ENCODE data around the gene TMEM200C. TPM values are rescaled to one million over a fixed set of nuclear protein-coding genes. Genes with fewer than 3 reads are reported as not detected.

The TMEM200C gene
- total RNA-seq, 2 experiments from 2014 or later: not detected

DNA sequence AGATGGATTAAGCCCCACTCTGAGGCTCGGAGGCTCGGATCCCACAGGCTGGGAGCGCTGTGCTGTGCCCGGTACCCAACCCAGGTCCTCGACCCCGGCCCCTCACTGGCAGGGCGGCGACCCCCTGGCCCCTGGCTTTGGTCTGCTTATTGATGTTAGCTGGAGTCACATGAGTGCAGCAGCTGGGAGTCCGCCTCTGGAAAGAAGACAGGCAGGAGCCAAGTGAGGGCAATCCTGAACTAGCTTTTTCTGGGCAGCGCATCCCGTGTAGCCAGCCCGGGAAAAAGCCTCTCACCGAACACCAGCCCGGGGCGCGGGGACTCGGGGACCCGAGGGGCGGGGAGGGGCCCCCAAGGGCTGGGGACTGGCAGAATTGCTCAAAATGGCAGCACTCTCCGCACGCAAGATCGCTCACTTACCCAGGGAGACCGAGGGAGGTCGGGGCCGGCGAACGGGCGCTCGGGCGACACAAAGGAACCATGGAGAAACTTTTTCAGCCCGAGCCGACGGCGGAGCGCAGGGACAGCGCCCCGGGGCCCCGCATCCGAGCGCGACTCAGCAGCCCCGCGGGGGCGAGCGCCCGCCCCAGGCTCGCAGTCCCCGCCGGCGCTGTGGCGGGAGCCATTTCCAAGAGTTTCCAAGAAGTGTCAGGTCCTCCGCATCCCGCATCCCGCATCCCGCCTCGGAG is 567 bp downstream of the TMEM200C start:
- H3K4me3 ChIP-seq (ENCODE audit: low read depth, low read length, poor library complexity, severe bottlenecking): no peak overlapping the region
- no peaks in the 10 kb centered on the region for H3K9me2 ChIP-seq (ENCODE audit: insufficient read depth, low read length)
- BruUV-seq (replicated peaks): no TSS peak
- no peak for TF ChIP-seq EZH2phosphoT487 (IDR thresholded peaks at IDR 0.05; ENCODE audit: borderline replicate concordance, low read depth, low read length)
- TF ChIP-seq, protein P1, sequence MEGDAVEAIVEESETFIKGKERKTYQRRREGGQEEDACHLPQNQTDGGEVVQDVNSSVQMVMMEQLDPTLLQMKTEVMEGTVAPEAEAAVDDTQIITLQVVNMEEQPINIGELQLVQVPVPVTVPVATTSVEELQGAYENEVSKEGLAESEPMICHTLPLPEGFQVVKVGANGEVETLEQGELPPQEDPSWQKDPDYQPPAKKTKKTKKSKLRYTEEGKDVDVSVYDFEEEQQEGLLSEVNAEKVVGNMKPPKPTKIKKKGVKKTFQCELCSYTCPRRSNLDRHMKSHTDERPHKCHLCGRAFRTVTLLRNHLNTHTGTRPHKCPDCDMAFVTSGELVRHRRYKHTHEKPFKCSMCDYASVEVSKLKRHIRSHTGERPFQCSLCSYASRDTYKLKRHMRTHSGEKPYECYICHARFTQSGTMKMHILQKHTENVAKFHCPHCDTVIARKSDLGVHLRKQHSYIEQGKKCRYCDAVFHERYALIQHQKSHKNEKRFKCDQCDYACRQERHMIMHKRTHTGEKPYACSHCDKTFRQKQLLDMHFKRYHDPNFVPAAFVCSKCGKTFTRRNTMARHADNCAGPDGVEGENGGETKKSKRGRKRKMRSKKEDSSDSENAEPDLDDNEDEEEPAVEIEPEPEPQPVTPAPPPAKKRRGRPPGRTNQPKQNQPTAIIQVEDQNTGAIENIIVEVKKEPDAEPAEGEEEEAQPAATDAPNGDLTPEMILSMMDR (conservative IDR thresholded peaks at IDR 0.05; ENCODE audit: low read length): no peak
- ChIA-PET POLR2A (interaction anchor here (0.7 kb wide), 1 partner anchor 10 kb away, joined by 4 read pairs; no protein-coding TSS in a partner anchor), CTCF (ENCODE audit: unreplicated experiment) (no interaction called here)
- no peak for DNase-seq (ENCODE audit: low spot score)
- H3K27ac ChIP-seq (ENCODE audit: low read depth, low read length, poor library complexity, severe bottlenecking): no peak overlapping the region
- no peak overlapping the region for H3K4me2 ChIP-seq (ENCODE audit: low read length)
- no peaks in the 10 kb centered on the region for H3K79me2 ChIP-seq (ENCODE audit: insufficient read depth, low read depth, low read length)
- intact Hi-C loops (cut with micrococcal nuclease; ENCODE audit: unreplicated experiment): no loop called here
- H3K36me3 ChIP-seq (ENCODE audit: insufficient read depth, low read length): no peaks in the 10 kb centered on the region
- H3K4me1 ChIP-seq (ENCODE audit: insufficient read depth, low read length, poor library complexity, severe bottlenecking): no peaks in the 10 kb centered on the region
- H2AFZ ChIP-seq (ENCODE audit: low read length): no peak overlapping the region
- no peaks in the 10 kb centered on the region for H3K9me3 ChIP-seq (ENCODE audit: low read length)
- H4K20me1 ChIP-seq (ENCODE audit: insufficient read depth, low read length): no peaks in the 10 kb centered on the region

DNA sequence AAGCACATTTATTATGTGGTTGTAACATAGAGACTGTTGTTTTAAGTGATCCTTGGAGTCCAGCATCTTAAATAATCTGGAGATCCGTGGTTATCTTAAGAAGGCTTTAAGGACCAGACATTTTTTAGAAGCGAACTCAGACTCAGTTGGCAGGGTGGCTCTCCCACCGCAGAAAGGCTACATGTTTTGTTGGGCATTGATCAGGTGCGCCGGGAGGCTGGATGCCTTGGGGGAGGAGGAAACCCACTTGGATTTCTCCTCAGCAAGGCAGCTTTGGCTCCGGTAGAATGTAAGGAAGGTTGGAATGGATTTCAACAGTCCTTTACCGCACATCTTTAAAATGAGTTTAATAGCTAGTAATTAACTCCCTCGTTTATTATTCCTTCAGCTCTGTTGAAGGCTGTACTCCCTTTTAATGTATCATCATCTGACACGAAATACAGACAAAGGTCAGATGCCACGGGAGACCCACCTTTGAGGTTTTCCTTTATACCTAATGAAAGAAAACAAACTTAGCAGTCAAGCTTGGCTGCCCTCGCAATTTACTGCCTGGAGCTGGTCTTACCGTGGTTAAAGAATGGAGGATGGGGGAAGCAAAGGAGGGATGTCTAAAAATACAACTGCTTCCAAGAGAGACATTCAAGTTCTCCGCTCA is 1.2 kb downstream of the TMEM200C start:
- ChIA-PET CTCF (ENCODE audit: unreplicated experiment) (no interaction called here), POLR2A (interaction anchor here (0.7 kb wide), 1 partner anchor 10 kb away, joined by 4 read pairs; no protein-coding TSS in a partner anchor)
- BruUV-seq (replicated peaks): no TSS peak
- Histone ChIP-seq H3K79me2 (ENCODE audit: insufficient read depth, low read depth, low read length) (no peaks in the 10 kb centered on the region), H3K4me3 (ENCODE audit: low read depth, low read length, poor library complexity, severe bottlenecking) (no peak overlapping the region), H3K4me2 (ENCODE audit: low read length) (no peak overlapping the region), H2AFZ (ENCODE audit: low read length) (no peak overlapping the region), H4K20me1 (ENCODE audit: insufficient read depth, low read length) (no peaks in the 10 kb centered on the region), H3K9me3 (ENCODE audit: low read length) (no peaks in the 10 kb centered on the region), H3K27ac (ENCODE audit: low read depth, low read length, poor library complexity, severe bottlenecking) (no peak overlapping the region), H3K36me3 (ENCODE audit: insufficient read depth, low read length) (no peaks in the 10 kb centered on the region), H3K9me2 (ENCODE audit: insufficient read depth, low read length) (no peaks in the 10 kb centered on the region), H3K4me1 (ENCODE audit: insufficient read depth, low read length, poor library complexity, severe bottlenecking) (no peaks in the 10 kb centered on the region)
- intact Hi-C loops (cut with micrococcal nuclease; ENCODE audit: unreplicated experiment): no loop called here
- TF ChIP-seq, protein P1 (conservative IDR thresholded peaks at IDR 0.05; ENCODE audit: low read length): no peak
- no peak for TF ChIP-seq EZH2phosphoT487 (IDR thresholded peaks at IDR 0.05; ENCODE audit: borderline replicate concordance, low read depth, low read length)
- DNase-seq (ENCODE audit: low spot score): no peak

All from OCI-LY7 (cell line).